Fibroblast of skin of scalp (primary cell): ENCODE results near the gene COMMD4.
A peak's percentile ranks its signal among the peaks of the same experiment; 100 is the strongest.

ENCODE experiments used
- DNase-seq: peaks from one replicate; pipeline ENCODE4 v3.0.0-alpha.2; 2013

Gene COMMD4

GRCh38 chr15:75357976-75358673 is 22.3 kb downstream of the COMMD4 start:
- DNase-seq = no peak

- DNase-seq = no peak
Measured at GRCh38 chr15:75358771-75359536, 23.1 kb downstream of the COMMD4 start.

- DNase-seq = no peak
Measured at GRCh38 chr15:75359537-75360250, 23.8 kb downstream of the COMMD4 start.

- DNase-seq = no peak
Measured at GRCh38 chr15:75360391-75360790, 24.5 kb downstream of the COMMD4 start.

GRCh38 chr15:75360856-75361255 is 25.0 kb downstream of the COMMD4 start:
- no peak for DNase-seq

GRCh38 chr15:75361361-75361988 is 25.6 kb downstream of the COMMD4 start:
- DNase-seq = no peak

GRCh38 chr15:75361989-75362641 is 26.3 kb downstream of the COMMD4 start:
- no peak for DNase-seq

- no peak for DNase-seq
Measured at GRCh38 chr15:75362642-75363249, 26.9 kb downstream of the COMMD4 start.

GRCh38 chr15:75363786-75364185 is 27.9 kb downstream of the COMMD4 start:
- DNase-seq = no peak

- DNase-seq = no peak
Measured at GRCh38 chr15:75364881-75365280, 29.0 kb downstream of the COMMD4 start.

- DNase-seq = no peak
Measured at GRCh38 chr15:75366163-75366562, 30.3 kb downstream of the COMMD4 start.

GRCh38 chr15:75367006-75367405 is 31.1 kb downstream of the COMMD4 start:
- no peak for DNase-seq

GRCh38 chr15:75367406-75367912 is 31.6 kb downstream of the COMMD4 start:
- no peak for DNase-seq

- peak; percentile 96 for DNase-seq
Measured at GRCh38 chr15:75367913-75368688, 32.2 kb downstream of the COMMD4 start, which contains the start of gene MAN2C1. Gene MAN2C1 (minus strand): TSS chr15:75368607. CDS start chr15:75368583, 24 bp downstream.

GRCh38 chr15:75368689-75369239 is 32.9 kb downstream of the COMMD4 start:
- DNase-seq = no peak

GRCh38 chr15:75369897-75370581 is 34.2 kb downstream of the COMMD4 start:
- no peak for DNase-seq

GRCh38 chr15:75371486-75371885 is 35.6 kb downstream of the COMMD4 start:
- DNase-seq = no peak

- DNase-seq = no peak
Measured at GRCh38 chr15:75371901-75372688, 36.2 kb downstream of the COMMD4 start.

GRCh38 chr15:75380773-75381172 is 44.9 kb downstream of the COMMD4 start:
- no peak for DNase-seq
